ENCODE data around the gene SLFNL1.

Gene SLFNL1

DNA sequence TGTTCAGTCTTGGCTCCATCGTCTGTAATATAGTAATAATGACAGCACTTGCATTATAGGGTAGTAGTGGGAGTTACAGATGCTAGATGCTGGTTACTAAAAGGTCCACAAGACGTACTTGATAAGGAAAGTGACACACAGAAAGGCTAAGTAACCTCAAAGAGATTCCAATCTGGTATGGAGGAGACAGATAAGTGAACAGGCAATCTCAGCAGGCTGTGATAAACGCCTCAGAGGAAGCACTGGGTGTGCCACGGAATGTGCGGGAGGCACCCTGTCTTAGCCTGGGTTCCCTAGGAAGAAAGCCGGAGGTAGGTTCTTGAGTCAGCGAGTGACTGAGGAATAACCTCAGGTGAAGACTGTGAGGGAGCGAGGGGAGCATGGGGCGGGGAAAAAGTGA lies 46.6 kb downstream of the SLFNL1 start:
- H3K4me1 Mint-ChIP-seq: peaks cover 34% of the 10 kb centered on the region
- H3K27ac Mint-ChIP-seq: no peak overlapping the region
- peaks cover 6% of the 10 kb centered on the region for H3K27me3 Mint-ChIP-seq
- H3K9me3 Mint-ChIP-seq: no peaks in the 10 kb centered on the region
- H3K4me3 Mint-ChIP-seq: no peak overlapping the region
- DNase-seq (no peak), ATAC-seq (no peak)
- peaks cover 3% of the 10 kb centered on the region for H3K36me3 Mint-ChIP-seq (ENCODE audit: low read depth)

DNA sequence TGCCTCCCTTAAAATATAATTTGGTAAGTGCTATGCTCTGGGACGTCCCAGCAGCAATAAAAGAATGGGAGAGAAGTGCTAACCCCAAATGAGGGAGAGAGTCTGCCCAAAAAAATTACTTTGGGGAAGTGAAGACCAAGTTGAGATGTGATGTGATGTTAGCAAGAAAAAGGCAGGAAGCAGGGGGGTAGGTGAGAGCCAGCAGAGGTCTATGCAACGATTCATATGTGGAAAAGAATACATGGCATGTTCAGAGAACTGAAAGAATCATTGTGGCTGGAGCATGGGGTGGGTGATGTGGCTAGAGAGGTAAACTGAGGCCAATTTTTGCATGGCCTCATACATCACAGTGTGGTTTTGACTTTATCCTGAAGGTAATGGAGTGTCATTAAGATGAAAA lies 47.6 kb downstream of the SLFNL1 start:
- Mint-ChIP-seq H3K27ac (no peak overlapping the region), H3K9me3 (no peaks in the 10 kb centered on the region), H3K27me3 (peaks cover 6% of the 10 kb centered on the region), H3K4me1 (peaks cover 30% of the 10 kb centered on the region), H3K4me3 (no peak overlapping the region), H3K36me3 (ENCODE audit: low read depth) (peaks cover 2% of the 10 kb centered on the region)
- no peak for ATAC-seq
- no peak for DNase-seq

DNA sequence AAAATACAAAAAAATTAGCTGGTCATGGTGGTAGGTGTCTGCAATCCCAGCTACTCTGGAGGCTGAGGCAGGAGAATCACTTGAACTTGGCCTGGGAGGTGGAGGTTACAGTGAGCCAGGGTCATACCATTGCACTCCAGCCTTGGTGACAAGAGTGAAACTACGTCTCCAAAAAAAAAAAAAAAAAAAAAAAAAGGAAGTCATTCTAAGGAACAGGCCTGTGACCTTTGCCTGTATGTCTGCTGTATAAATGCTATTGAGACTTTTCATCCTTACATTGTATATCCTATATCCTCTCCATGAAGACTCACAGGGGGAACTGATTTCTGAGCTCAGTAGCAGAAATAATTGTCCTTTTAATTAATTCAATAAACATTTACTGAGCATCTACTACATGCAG lies 49.6 kb downstream of the SLFNL1 start:
- no peaks in the 10 kb centered on the region for H3K36me3 Mint-ChIP-seq (ENCODE audit: low read depth)
- no peak overlapping the region for H3K27ac Mint-ChIP-seq
- H3K27me3 Mint-ChIP-seq: peaks cover 6% of the 10 kb centered on the region
- DNase-seq (no peak), ATAC-seq (no peak)
- H3K4me3 Mint-ChIP-seq: no peak overlapping the region
- peaks cover 25% of the 10 kb centered on the region for H3K4me1 Mint-ChIP-seq
- no peaks in the 10 kb centered on the region for H3K9me3 Mint-ChIP-seq

GRCh38 chr1:40969445-40969844 lies 52.1 kb downstream of the SLFNL1 start:
- H3K4me1 Mint-ChIP-seq: peaks cover 9% of the 10 kb centered on the region
- no peak for DNase-seq
- no peak overlapping the region for H3K27ac Mint-ChIP-seq
- H3K9me3 Mint-ChIP-seq: no peaks in the 10 kb centered on the region
- H3K36me3 Mint-ChIP-seq (ENCODE audit: low read depth): no peaks in the 10 kb centered on the region
- no peak overlapping the region for H3K4me3 Mint-ChIP-seq
- peaks cover 6% of the 10 kb centered on the region for H3K27me3 Mint-ChIP-seq
- ATAC-seq: no peak

DNA sequence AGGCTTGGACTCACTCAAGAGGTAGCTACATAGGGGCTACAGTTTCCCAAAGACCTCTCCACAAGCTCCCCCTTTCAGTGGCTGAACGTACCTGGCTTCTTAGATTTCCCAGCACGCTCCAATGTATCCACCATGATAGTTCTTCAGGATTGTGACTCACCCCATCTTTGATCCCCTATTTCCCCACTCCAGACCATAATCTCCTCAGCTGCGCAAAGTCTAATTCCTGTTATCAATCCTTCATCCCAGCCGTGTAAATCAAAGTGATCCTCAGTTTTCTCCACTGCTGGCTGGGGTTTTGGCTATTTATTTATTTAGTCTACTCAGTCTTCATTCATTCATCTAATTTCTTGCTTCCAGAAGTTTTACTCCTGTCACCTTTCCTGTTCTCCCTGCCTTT lies 55.1 kb downstream of the SLFNL1 start:
- Mint-ChIP-seq H3K9me3 (no peaks in the 10 kb centered on the region), H3K27ac (no peak overlapping the region), H3K4me3 (no peak overlapping the region), H3K27me3 (no peaks in the 10 kb centered on the region), H3K36me3 (ENCODE audit: low read depth) (no peaks in the 10 kb centered on the region), H3K4me1 (no peaks in the 10 kb centered on the region)
- DNase-seq (no peak), ATAC-seq (no peak)
